PC-3 (cell line): ENCODE data around the gene RHBDD3.

Experiments
- CTCF ChIP-seq: fragments of 300-600 bp; sonication (generic); conservative IDR thresholded peaks from 2 replicates; pipeline ENCODE4 v1.5.1; 2017; ENCODE audit warnings: antibody characterized with exemption, low read depth, mild to moderate bottlenecking, low read length
- EZH2phosphoT487 ChIP-seq: fragments of 300-600 bp; sonication (generic); IDR thresholded peaks from 2 replicates; pipeline ENCODE4 v1.6.1; 2018; ENCODE audit warnings: mild to moderate bottlenecking, antibody characterized with exemption, low read length, borderline replicate concordance

DNA sequence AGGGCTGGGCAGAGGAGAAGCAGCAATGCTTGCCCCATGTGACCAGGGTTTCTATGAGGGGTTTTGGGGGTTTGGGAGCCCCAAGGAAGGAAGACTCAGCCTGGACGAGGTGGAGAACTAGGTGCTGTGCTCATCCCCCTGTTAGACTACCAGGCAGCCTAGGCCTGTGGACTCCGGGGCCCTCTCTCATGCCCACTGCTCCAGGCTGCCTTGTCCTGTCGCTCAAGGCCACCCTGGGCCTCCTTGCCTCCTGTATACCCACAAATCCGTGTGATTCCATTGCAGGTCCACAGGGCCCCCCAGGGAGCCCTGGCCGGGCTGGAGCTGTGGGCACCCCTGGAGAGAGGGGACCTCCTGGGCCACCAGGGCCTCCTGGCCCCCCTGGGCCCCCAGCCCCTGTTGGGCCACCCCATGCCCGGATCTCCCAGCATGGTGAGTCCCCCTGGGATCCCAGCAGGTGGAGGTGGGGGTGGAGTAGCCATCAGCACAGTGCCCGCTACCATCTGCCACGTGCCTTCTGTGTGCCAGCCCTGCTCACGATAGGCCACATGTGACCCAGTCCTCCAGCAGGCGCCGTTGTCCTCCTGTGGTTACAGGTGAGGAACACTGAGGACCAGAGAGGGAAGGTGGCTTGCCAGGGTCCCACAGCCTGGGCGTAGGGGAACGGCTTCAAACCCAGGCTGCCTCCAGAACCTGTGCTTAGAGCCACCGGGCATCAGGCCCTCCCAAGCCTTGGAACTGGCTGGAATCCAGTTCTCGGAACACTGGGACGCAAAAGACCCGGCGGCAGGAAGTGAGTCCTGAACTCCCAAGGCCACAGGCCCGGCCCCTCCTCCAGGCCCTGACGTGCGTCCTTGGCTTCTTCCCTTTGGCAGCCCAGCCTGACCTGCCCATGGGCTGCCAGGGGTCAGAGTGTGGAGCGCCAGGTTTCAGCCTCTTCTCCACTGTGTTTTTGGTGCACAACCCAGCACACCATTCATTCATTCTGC is 35.5 kb downstream of the RHBDD3 start:
- TF ChIP-seq EZH2phosphoT487 (no peak), CTCF (no peak)
